ENCODE results near the gene PRDM12. TPM values are rescaled to one million over a fixed set of nuclear protein-coding genes. Genes with fewer than 3 reads are reported as not detected.

PRDM12 gene
- total RNA-seq, 2 donors from 2014 or later: not detected

DNA sequence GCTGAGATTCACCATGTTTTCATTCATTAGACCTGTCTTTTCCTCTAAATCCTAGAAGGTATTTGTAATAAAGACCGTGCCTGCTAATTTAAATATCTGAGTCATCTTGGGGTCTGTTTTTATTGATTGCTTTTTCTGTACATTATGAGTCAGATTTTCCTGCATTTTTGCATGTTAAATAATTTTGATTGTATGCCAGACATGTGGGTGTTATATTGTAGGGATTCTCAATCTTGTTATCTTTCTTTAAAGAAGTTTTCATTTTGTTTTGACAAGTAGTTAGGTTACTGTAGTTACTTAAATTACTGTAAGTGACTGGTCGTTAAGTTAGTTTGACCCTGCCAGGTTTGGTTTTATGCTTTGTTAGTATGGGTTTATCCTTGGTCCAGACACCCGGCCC, 64.3 kb downstream of the PRDM12 start:
- no peak overlapping the region for H3K4me3 ChIP-seq
- TF ChIP-seq POLR2A (IDR thresholded peaks at IDR 0.05): no peak
- TF ChIP-seq, protein P1, sequence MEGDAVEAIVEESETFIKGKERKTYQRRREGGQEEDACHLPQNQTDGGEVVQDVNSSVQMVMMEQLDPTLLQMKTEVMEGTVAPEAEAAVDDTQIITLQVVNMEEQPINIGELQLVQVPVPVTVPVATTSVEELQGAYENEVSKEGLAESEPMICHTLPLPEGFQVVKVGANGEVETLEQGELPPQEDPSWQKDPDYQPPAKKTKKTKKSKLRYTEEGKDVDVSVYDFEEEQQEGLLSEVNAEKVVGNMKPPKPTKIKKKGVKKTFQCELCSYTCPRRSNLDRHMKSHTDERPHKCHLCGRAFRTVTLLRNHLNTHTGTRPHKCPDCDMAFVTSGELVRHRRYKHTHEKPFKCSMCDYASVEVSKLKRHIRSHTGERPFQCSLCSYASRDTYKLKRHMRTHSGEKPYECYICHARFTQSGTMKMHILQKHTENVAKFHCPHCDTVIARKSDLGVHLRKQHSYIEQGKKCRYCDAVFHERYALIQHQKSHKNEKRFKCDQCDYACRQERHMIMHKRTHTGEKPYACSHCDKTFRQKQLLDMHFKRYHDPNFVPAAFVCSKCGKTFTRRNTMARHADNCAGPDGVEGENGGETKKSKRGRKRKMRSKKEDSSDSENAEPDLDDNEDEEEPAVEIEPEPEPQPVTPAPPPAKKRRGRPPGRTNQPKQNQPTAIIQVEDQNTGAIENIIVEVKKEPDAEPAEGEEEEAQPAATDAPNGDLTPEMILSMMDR (IDR thresholded peaks at IDR 0.05): no peak
- ATAC-seq: no peak
- WGBS, 2 donors: 79 to 88% methylated on average over 3 of the region's 3 CpGs
- no peak overlapping the region for H3K27ac ChIP-seq
- no peaks in the 10 kb centered on the region for H3K27me3 ChIP-seq
- DNase-seq: no peak
- H3K9me3 ChIP-seq: no peaks in the 10 kb centered on the region
- no peaks in the 10 kb centered on the region for H3K36me3 ChIP-seq (replicated peaks in 1 of 2; ENCODE audit: insufficient read depth in 1 of 2, low read depth in 2 of 2)
- intact Hi-C loops (cut with DNase I): no loop called here
- peaks cover 19% of the 10 kb centered on the region for H3K4me1 ChIP-seq

DNA sequence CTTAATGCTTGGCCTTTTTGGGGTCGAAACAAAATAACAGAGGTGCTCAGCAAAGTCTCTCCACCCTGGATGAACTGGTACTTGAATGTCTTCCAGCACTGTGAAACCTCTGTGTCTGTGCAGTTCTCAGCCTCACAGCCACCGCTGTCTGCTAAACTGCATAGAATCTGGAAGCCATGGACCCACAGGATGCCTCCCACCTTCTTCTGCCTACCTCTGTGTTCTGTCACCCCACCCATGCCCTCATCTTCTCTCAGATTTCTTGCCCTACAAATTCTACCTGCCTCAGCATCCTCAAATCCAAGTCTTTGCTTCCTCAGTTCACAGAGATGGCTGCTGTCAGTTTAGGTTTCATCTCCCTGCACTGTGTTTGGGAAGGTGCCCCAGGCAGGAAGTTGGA, 64.8 kb downstream of the PRDM12 start:
- peaks cover 20% of the 10 kb centered on the region for H3K4me1 ChIP-seq
- no peak for DNase-seq
- WGBS, 2 donors: 96 to 100% methylated on average over 2 of the region's 2 CpGs
- no peak overlapping the region for H3K4me3 ChIP-seq
- H3K27me3 ChIP-seq: no peaks in the 10 kb centered on the region
- TF ChIP-seq, protein P1 (IDR thresholded peaks at IDR 0.05): no peak
- no peak for TF ChIP-seq POLR2A (IDR thresholded peaks at IDR 0.05)
- H3K36me3 ChIP-seq (replicated peaks in 1 of 2; ENCODE audit: insufficient read depth in 1 of 2, low read depth in 2 of 2): no peaks in the 10 kb centered on the region
- intact Hi-C loops (cut with DNase I): no loop called here
- no peak overlapping the region for H3K27ac ChIP-seq
- no peaks in the 10 kb centered on the region for H3K9me3 ChIP-seq
- ATAC-seq: no peak

DNA sequence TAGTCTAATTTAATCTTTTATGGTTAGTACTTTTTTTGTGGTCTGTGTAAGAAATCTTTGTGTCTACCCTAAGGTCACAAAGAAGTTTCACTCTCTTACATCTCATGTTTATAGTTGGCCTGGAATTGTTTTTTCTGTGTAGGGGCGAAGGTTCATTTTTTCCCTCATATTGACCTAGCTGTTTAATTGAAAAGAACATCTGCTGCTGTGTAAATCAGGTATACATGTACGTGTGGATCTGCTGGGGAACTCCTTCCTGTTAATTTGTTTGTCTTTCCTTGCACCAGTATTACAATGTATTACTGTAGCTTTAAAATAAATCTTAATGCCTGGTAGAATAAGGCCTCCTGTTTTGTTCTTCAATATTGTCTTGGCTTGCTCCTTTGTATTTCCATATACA, 67.0 kb downstream of the PRDM12 start:
- Histone ChIP-seq H3K4me1 (peaks cover 20% of the 10 kb centered on the region), H3K27me3 (no peaks in the 10 kb centered on the region), H3K9me3 (no peaks in the 10 kb centered on the region), H3K4me3 (no peak overlapping the region), H3K27ac (no peak overlapping the region), H3K36me3 (replicated peaks in 1 of 2; ENCODE audit: insufficient read depth in 1 of 2, low read depth in 2 of 2) (no peaks in the 10 kb centered on the region)
- no peak for TF ChIP-seq POLR2A (IDR thresholded peaks at IDR 0.05)
- TF ChIP-seq, protein P1 (IDR thresholded peaks at IDR 0.05): no peak
- DNase-seq (no peak), ATAC-seq (no peak)
- intact Hi-C loops (cut with DNase I): no loop called here
- WGBS, 2 donors: 27 to 32% methylated on average over 2 of the region's 2 CpGs

DNA sequence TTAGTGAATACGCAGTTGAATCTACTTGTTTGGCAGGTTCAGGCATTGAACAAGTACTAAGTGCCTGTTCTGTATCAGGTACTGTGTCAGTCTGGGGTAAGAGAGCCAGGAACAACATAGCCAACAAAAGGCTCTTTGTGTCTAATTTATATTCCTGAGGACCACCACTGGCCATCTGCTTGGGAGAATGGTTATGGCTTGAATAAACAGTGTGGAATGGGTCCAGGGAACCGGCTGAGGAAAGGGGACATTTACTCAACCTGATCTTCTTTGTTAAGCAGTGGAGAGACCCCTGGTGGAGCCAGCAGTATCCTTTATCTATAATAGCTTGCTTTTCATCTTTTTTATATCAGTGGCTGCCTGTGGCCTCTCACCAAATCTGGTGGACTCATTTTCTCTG, 67.7 kb downstream of the PRDM12 start:
- peaks cover 20% of the 10 kb centered on the region for H3K4me1 ChIP-seq
- TF ChIP-seq POLR2A (IDR thresholded peaks at IDR 0.05): no peak
- TF ChIP-seq, protein P1 (IDR thresholded peaks at IDR 0.05): peak in 1 of 7 experiments; percentile 9
- DNase-seq (no peak), ATAC-seq (no peak)
- no peak overlapping the region for H3K27ac ChIP-seq
- H3K4me3 ChIP-seq: no peak overlapping the region
- H3K36me3 ChIP-seq (replicated peaks in 1 of 2; ENCODE audit: insufficient read depth in 1 of 2, low read depth in 2 of 2): no peaks in the 10 kb centered on the region
- intact Hi-C loops (cut with DNase I): no loop called here
- no peaks in the 10 kb centered on the region for H3K9me3 ChIP-seq
- 36 to 48% methylated on average over 2 of the region's 2 CpGs for WGBS, 2 donors
- H3K27me3 ChIP-seq: no peaks in the 10 kb centered on the region

Small RNA genes within 50 kb of the gene (microRNA-seq; reads per million reads assigned to microRNA genes)
- gene MIR6856 (ENCODE audit: borderline number of aligned reads in 2 of 2, borderline replicate concordance in 2 of 2): 0 reads per million in 2 donors

Small RNA genes within 50 kb of the gene (small RNA-seq; reads per million reads assigned to genes)
- gene AL359092.1 (not detected), gene MIR6856 (not detected)

Other genes with a start within 250 kb of the PRDM12 start
- 100 to 1,000 TPM in 1 of 2 donors, 10 to 100 TPM in 1; 31.6 to 120 TPM for gene ASS1, start 219.6 kb upstream of the PRDM12 start, total RNA-seq
- gene FUBP3, start 85.0 kb upstream of the PRDM12 start, total RNA-seq: 10 to 100 TPM; 16.6 to 30.3 TPM
- gene EXOSC2, start 29.2 kb downstream of the PRDM12 start, total RNA-seq: 10 to 100 TPM; 12.2 to 17.1 TPM
- gene ABL1, start 170.7 kb downstream of the PRDM12 start, total RNA-seq: 10 to 100 TPM; 23.3 to 29.0 TPM
- gene QRFP, start 232.2 kb downstream of the PRDM12 start, total RNA-seq: not detected